AG09309 (cell line): Measurements from ENCODE around the gene SEBOX.

Experiments
- DNase-seq: peaks from one replicate; pipeline ENCODE4 v3.0.0-alpha.2; 2010; ENCODE audit warnings: low read depth
- H3K4me3 ChIP-seq: 2 replicates; pipeline ENCODE4 v1.5.1; 2011; ENCODE audit warnings: mild to moderate bottlenecking, low read depth, low read length, moderate library complexity; ENCODE audit not compliant: control insufficient read depth
- CTCF ChIP-seq: IDR thresholded peaks from 2 replicates; pipeline ENCODE4 v1.5.1; 2011; ENCODE audit warnings: mild to moderate bottlenecking, low read depth, low read length, inconsistent platforms; ENCODE audit not compliant: insufficient read depth, control insufficient read depth; ENCODE audit errors: missing control alignments

SEBOX gene

DNA sequence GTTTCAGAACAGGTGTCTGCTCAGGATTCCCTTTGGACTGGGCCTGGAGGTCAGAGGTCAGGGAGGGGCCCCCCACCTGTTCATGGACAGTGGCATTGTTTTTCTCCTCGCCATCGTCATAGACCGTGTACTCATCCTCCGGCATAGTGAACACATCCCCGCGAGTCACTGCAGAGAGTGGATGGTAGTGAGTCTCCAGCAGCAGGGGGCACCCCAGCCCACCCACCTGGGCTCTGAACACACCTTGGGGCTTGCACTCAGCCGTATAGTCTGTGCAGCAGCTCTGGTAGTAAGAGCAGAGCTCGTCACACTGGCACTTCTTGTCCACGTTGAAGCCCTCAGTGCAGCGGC lies 4.7 kb upstream of the SEBOX start:
- no peak overlapping the region for H3K4me3 ChIP-seq
- no peak for TF ChIP-seq CTCF
- no peak for DNase-seq

DNA sequence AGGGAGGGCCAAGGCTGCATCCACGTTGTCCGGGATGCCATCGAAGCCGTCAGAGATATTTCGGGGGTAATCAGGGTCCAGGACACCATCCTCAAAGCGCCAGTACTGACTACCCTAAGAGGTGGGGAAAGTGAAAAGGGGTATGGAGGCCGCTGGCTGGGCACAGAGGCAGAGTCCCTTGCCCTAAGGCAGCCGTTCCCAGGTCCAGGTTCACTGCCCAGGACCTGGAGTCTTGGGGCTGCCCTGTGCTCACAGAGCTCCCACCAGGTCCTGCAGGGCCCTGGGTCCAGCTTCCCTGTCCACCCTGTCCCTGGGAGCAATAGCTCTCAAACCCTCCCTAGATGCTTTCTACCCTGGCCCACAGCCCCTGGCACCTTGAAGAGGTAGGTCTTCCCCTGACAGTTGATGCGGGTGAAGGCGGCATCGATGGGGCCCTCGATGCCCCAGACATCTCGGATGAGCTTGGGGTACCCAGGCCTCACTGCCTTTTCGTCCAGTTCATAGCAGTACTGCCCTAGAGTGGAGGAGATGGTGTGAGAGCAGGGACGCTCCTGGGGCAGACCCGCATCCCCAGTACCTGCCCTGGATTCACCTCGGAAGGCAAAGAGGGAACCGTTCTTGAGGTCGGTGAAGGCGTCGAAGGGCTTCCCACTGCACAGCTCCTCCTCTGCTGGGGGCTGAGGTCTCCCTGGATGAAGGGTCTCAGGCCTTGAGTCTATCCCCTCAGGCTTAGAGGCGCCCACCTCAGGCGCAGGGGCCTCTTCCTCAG lies 4.1 kb upstream of the SEBOX start:
- TF ChIP-seq CTCF, result no peak
- DNase-seq, result no peak

DNA sequence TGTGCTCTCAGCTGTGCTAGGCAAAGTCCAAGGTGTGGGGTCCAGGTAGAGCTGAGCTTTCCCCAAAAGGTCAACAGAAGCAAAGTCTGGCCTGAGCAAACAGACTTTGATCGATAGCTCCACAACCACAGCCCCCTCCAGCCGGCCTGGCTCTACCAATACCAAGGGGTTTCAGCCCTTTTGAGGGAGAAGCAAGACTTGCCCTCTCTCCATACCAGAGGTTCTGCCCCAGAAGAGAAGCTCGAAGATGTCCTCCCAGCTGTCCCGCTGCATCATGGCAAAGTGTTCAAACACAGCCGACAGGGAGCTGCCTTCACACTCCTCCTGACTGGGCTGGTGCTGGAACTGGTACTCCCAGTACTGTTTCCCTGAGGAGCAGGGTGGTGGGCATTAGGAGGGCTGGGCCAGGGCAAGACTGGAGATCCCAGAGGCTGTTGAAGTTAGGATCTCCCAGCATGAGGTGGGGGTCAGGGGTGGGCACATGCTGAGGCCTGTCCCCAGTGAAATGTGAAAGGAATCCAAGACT lies 3.4 kb upstream of the SEBOX start:
- no peak for TF ChIP-seq CTCF
- no peak overlapping the region for H3K4me3 ChIP-seq
- DNase-seq, result no peak

More for the DNA sequence above, 4.1 kb upstream of the SEBOX start:
- H3K4me3 ChIP-seq, result no peak overlapping the region

- H3K4me3 ChIP-seq, result no peak overlapping the region
- no peak for TF ChIP-seq CTCF
Observed at GRCh38 chr17:28367641-28368305, 2.8 kb upstream of the SEBOX start.

GRCh38 chr17:28366605-28367004 lies 1.6 kb upstream of the SEBOX start:
- no peak overlapping the region for H3K4me3 ChIP-seq
- TF ChIP-seq CTCF, result no peak
- no peak for DNase-seq

More at GRCh38 chr17:28367641-28368305, 2.8 kb upstream of the SEBOX start:
- no peak for DNase-seq

DNA sequence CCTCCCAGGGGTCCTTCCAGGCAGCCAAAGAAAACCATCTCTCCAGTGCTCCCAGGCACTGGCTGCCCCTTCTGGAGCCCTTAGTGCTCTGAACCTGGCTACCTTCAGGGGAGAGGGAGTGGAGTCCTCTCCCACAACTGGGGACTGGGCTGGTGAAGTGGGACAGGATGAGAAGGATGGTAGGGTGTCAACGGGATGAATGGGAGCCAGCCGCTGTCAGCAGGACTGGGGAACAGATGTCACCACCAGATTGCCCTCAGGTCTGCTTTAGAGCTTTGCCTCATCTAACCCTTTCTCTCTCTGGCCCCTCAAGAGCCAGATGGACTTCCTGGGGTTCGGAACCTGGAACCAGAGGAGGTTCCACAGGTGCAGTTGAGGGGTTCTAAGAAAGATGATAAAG lies 488 bp upstream of the SEBOX start:
- DNase-seq, result no peak
- no peak for TF ChIP-seq CTCF
- H3K4me3 ChIP-seq, result no peak overlapping the region
